Neural cell (in vitro differentiated cells): Measurements from ENCODE around the gene TIPRL.

Source experiments
- CTCF ChIP-seq: fragments of 450-650 bp; IDR thresholded peaks from 2 replicates; pipeline ENCODE4 v1.5.1; 2014; ENCODE audit warnings: antibody characterized with exemption, mild to moderate bottlenecking, moderate library complexity; ENCODE audit not compliant: poor library complexity, severe bottlenecking
- EP300 ChIP-seq: fragments of 450-650 bp; conservative IDR thresholded peaks from 2 replicates; pipeline ENCODE4 v1.6.1; 2014; ENCODE audit warnings: antibody characterized with exemption, mild to moderate bottlenecking, moderate library complexity; ENCODE audit not compliant: poor library complexity, severe bottlenecking
- EZH2 ChIP-seq: fragments of 200-600, 300-800 bp; shearing (Covaris generic), sonication (generic); IDR thresholded peaks from 2 replicates; pipeline ENCODE4 v1.6.1; 2014; ENCODE audit warnings: antibody characterized with exemption, low read length, borderline replicate concordance, mild to moderate bottlenecking; ENCODE audit not compliant: insufficient read depth, poor library complexity, severe bottlenecking
- POLR2AphosphoS5 ChIP-seq: IDR thresholded peaks from 2 replicates; pipeline ENCODE4 v1.6.1; 2012
- REST ChIP-seq: IDR thresholded peaks from 2 replicates; pipeline ENCODE4 v1.6.1; 2012; ENCODE audit warnings: borderline replicate concordance
- SMC3 ChIP-seq: fragments of 450-650 bp; conservative IDR thresholded peaks from 2 replicates; pipeline ENCODE4 v1.6.1; 2014; ENCODE audit warnings: antibody characterized with exemption, mild to moderate bottlenecking, moderate library complexity; ENCODE audit not compliant: poor library complexity

- TF ChIP-seq REST (no peak), CTCF (no peak), SMC3 (no peak), POLR2AphosphoS5 (no peak), EP300 (no peak), EZH2 (no peak)
Observed at GRCh38 chr1:168137515-168137821, 41.3 kb upstream of the TIPRL start.
